Ovary (tissue), 9 donors: ENCODE data around the gene MCM3AP. TPM values are rescaled to one million over a fixed set of nuclear protein-coding genes. Genes with fewer than 3 reads are reported as not detected.
A peak's percentile ranks its signal among the peaks of the same experiment; 100 is the strongest.

Source experiments
- DNase-seq, 5 donors: peaks; one replicate each; pipeline ENCODE4 v3.0.0-alpha.2; 2019 to 2020
- H3K27ac ChIP-seq, 2 donors: fragments of 200-600 bp; one replicate each; pipeline versions ENCODE4 v1.5.1 to v1.8.0; 2019 to 2022
- H3K27me3 ChIP-seq: fragments of 200-600 bp; one replicate; pipeline ENCODE4 v1.8.0; 2022
- H3K36me3 ChIP-seq: fragments of 200-600 bp; sonication (generic); one replicate; pipeline ENCODE4 v1.5.1; 2019
- H3K4me1 ChIP-seq: one replicate; pipeline ENCODE4 v1.8.1; 2013; ENCODE audit warnings: mild to moderate bottlenecking, moderate library complexity; ENCODE audit not compliant: insufficient read depth
- H3K4me3 ChIP-seq: fragments of 200-600 bp; sonication (generic); one replicate; pipeline ENCODE4 v1.5.1; 2017
- H3K9me3 ChIP-seq, 2 donors: fragments of 200-600 bp in 1 of 2; sonication (generic) in 1 of 2; one replicate each; pipeline versions ENCODE4 v1.5.1 to v1.8.1; 2013 to 2019; ENCODE audit warnings: mild to moderate bottlenecking in 1 of 2, moderate library complexity in 1 of 2
- EP300 ChIP-seq: sonication (generic); formaldehyde crosslinking; IDR thresholded peaks from one replicate; pipeline ENCODE4 v1.6.1; 2017; ENCODE audit warnings: antibody characterized with exemption
- POLR2A ChIP-seq: fragments of 450-650 bp; IDR thresholded peaks from one replicate; pipeline ENCODE4 v1.6.1; 2017; ENCODE audit warnings: antibody characterized with exemption, mild to moderate bottlenecking, moderate library complexity
- WGBS, 3 donors: extraction: QIAGEN DNeasy Blood & Tissue Kit in 1 of 3; methylation state at CpG; one replicate each; pipeline versions ENCODE4 v1.1.5 to v1.1.7; 2013 to 2017; 5-methylcytosine and 5-hydroxymethylcytosine counted together
- intact Hi-C, 4 donors: fragments of 100-400 bp; cut with DNase I; formaldehyde crosslinking; loops; one replicate each; pipeline versions ENCODE4 v1.11.0 to v1.15.1; 2022 to 2023
- polyA plus RNA-seq, 2 donors: library from polyadenylated mRNA; stranded (reverse); fragments of 200-250 nt in 1 of 2; fragments of 350-450 nt in 1 of 2; fragmentation: Illumina TruSeq in 1 of 2; extraction: RNeasy Lipid Tissue Mini Kit (QIAGEN cat#74804) in 1 of 2; gene quantifications; one replicate each; pipeline ENCODE4 v1.2.3, GENCODE V29; 2013 to 2014
- total RNA-seq, 7 donors: library from RNA; depleted of rRNA in 2 of 7; stranded (reverse); fragments of >200 nt in 2 of 7; fragmentation: NEBNext Ultra II Directional in 3 of 7; extraction: Animal tissue kit (Norgen Biotek cat#: 25700) in 3 of 7; gene quantifications; one replicate each; pipeline versions ENCODE4 v1.1.0 to v1.2.4, GENCODE V29; 2016 to 2023
- TF ChIP-seq, protein P1 (sequence below), 3 donors: fragments of 450-650 bp in 2 of 3; fragments of 200-600 bp in 1 of 3; IDR thresholded peaks; one replicate each; pipeline versions ENCODE4 v1.5.1 to v1.8.0; 2016 to 2022; ENCODE audit warnings: antibody characterized with exemption in 3 of 3, mild to moderate bottlenecking in 1 of 3
- donor health status: DM: no; HTN: no; CAD: no; lungs with moderate emphysema.
- donor health status: DM: no; HTN: no; CAD: no.
- donor health status: Bipolar disorder and iron deficiency.
- donor health status: DM: yes; HTN: yes; CAD: no.
- donor health status: DM: no; HTN: no; CAD: no.
- donor health status: DM: yes; HTN: yes; CAD: no.

MCM3AP gene
- total and polyA plus RNA-seq, 9 donors, result 35.9 to 89.3 (median 70.3) TPM

DNA sequence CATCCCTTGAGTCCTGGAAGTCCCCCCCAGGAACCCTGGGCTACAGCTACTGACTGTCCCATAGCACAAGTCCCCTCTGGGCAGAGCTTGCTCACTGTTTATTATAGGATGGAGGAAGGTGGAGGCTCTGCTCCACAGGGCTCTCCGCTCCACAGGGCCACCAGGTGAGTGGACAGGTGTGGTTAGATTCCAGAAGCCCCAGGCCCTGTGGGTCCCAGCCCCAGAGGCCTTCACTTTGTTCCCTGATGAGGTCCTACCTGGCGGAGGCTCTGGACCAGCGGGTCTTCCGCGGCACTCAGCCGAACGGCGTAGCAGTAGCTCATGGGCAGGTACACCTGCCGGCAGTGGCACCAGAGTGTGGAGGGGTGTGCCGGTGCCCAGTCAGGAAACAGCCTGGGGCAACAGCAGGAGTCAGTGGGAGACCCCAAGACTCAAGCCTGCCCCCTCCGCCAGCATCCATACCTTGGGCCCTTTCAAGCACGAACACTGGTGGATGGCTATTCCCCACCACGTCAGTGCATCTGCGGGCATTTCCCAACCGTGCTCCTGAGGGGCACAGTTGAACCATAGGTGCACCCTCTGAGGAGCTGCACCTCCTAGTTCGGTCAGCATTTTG lies 69.2 kb downstream of the MCM3AP start:
- 90 to 94% (median 92%) methylated on average over 16 of the region's 16 CpGs for WGBS, 3 donors
- DNase-seq, result peak in 2 of 5 donors; percentile 17 to 29
- no peaks in the 10 kb centered on the region for H3K27me3 ChIP-seq
- no peak overlapping the region for H3K4me3 ChIP-seq
- no peak for TF ChIP-seq POLR2A
- no peak for TF ChIP-seq EP300
- TF ChIP-seq, protein P1, sequence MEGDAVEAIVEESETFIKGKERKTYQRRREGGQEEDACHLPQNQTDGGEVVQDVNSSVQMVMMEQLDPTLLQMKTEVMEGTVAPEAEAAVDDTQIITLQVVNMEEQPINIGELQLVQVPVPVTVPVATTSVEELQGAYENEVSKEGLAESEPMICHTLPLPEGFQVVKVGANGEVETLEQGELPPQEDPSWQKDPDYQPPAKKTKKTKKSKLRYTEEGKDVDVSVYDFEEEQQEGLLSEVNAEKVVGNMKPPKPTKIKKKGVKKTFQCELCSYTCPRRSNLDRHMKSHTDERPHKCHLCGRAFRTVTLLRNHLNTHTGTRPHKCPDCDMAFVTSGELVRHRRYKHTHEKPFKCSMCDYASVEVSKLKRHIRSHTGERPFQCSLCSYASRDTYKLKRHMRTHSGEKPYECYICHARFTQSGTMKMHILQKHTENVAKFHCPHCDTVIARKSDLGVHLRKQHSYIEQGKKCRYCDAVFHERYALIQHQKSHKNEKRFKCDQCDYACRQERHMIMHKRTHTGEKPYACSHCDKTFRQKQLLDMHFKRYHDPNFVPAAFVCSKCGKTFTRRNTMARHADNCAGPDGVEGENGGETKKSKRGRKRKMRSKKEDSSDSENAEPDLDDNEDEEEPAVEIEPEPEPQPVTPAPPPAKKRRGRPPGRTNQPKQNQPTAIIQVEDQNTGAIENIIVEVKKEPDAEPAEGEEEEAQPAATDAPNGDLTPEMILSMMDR (IDR thresholded peaks at IDR 0.05), result no peak
- no peak overlapping the region for H3K27ac ChIP-seq
- no peaks in the 10 kb centered on the region for H3K36me3 ChIP-seq
- no peaks in the 10 kb centered on the region for H3K9me3 ChIP-seq
- intact Hi-C loops, result loop anchor here in 1 of 4 donors (5.0 kb wide), 1 partner anchor 74 kb away; no protein-coding TSS in a partner anchor
- no peaks in the 10 kb centered on the region for H3K4me1 ChIP-seq

DNA sequence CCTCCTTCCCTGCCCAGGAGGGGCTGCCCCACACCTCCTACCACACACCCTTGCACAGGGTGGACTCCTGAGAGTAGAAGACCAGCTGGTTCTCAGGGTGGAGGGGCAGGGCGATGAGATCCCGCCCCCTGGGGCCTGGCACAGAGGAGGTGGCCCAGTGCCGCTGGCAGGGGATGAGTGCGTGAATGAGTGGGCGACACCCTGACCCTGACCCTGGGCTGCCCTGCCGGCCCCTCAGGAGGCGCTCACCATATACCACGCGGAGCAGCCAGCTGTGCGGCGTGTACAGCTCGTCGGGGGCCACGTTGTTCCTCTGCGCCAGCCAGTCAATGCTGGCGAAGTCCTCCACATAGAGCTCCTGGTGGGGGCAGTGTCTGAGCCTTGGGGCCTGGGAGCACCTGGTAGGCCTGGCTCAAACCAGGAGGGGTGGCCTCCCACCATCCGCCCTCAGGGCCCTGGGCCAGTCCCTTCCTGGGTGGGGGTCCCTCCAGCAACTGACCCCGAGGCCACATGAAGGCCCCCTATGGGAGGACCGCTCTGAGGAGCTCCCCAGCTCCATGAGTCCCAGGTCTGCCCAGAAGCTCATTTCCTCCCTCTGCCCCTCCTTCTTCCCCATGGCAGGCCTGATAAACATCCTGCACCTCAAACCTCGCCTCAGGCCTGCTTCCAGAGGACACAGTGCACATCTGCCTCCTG lies 69.8 kb downstream of the MCM3AP start:
- WGBS, 3 donors, result 78 to 85% (median 85%) methylated on average over 19 to 20 of the region's 20 CpGs
- intact Hi-C loops, result loop anchor here in 1 of 4 donors (5.0 kb wide), 1 partner anchor 73 kb away; no protein-coding TSS in a partner anchor
- DNase-seq, result peak in 2 of 5 donors; percentile 22 to 30
- no peak overlapping the region for H3K4me3 ChIP-seq
- no peaks in the 10 kb centered on the region for H3K4me1 ChIP-seq
- no peaks in the 10 kb centered on the region for H3K9me3 ChIP-seq
- no peak overlapping the region for H3K27ac ChIP-seq
- no peaks in the 10 kb centered on the region for H3K36me3 ChIP-seq
- no peaks in the 10 kb centered on the region for H3K27me3 ChIP-seq
- TF ChIP-seq POLR2A (no peak), EP300 (no peak)
- TF ChIP-seq, protein P1 (IDR thresholded peaks at IDR 0.05), result no peak

DNA sequence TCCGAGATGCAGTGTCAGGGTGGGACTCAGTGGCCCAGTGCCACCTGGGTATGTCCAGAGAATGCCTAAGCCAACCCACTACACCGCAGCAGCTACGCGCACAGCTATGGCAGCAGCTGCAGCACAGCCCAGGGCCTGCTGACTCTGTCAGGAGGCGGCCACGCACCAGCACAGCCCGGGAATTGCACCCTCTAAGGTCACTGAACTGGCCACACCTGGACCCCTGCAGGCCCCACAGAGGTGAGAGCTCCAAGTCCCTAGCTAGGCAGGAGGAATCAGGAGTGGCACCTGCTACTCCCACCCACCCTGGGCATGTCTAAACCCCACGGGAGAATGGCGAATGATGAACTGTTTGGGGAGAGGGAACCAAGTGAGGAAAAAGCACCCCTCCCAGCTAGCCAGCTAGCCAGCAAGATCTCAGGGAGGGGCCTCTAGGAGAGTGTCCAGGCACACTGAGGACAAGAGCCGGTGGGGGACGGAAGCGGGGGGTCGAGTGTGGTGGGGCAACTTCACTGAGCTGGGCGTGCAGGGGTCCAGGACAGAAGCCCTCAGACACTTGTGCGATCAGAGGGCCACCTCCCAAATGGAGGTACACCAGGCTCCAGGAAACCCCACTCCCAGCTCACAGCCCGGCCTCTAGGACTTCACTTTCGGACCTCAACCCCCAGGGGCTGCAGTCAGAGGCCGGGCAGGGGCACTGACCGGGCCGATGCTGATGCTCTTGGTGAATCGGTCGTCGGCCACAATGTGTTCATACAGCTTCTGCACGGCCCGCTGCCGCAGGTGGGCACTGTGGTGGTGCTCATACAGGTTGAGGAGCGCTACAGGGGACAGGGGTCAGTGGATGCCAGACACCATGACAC lies 70.7 kb downstream of the MCM3AP start:
- WGBS, 3 donors, result 89 to 92% (median 92%) methylated on average over 27 of the region's 27 CpGs
- DNase-seq, result peak in 4 of 5 donors; percentile 9 to 29 (median 16)
- H3K27me3 ChIP-seq, result no peaks in the 10 kb centered on the region
- TF ChIP-seq EP300, result no peak
- no peak for TF ChIP-seq POLR2A
- TF ChIP-seq, protein P1 (IDR thresholded peaks at IDR 0.05), result no peak
- no peaks in the 10 kb centered on the region for H3K9me3 ChIP-seq
- no peaks in the 10 kb centered on the region for H3K4me1 ChIP-seq
- no peak overlapping the region for H3K27ac ChIP-seq
- intact Hi-C loops, result loop anchor here in 1 of 4 donors (5.0 kb wide), 1 partner anchor 72 kb away; no protein-coding TSS in a partner anchor
- no peak overlapping the region for H3K4me3 ChIP-seq
- H3K36me3 ChIP-seq, result no peaks in the 10 kb centered on the region

DNA sequence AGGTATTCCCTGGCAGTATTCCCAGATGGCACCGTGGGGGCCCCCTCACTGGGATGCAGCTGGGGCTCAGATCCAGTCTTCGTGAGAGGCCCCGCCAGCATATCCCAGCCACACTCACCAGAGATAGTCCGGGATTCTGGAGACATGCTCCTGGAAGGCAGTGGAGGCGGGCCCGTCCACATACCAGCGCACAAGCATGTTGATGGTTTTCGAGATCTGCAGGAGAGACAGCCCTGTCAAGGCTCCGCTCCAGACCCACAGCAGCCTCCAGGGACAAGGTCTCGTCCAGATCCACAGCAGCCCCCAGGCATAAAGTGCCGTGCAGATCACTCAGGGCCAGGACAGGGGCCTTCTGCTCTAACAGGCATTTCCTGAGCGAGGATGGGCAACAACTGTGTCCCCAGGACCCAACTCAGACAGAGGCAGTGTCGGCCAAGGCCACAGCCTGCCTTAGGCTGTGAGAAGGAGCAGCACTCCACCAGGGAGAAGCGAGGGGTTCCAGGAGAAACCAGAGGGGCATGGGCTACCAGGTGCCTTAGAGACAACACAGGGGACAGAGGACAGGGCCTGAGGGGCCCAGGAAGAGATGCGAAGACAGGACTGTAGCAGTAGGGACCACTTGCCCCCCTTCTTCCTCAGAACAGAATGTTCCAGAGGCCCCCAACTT lies 71.7 kb downstream of the MCM3AP start:
- peak in 2 of 5 donors; percentile 13 to 31 for DNase-seq
- 85 to 89% (median 85%) methylated on average over 15 of the region's 15 CpGs for WGBS, 3 donors

More for the DNA sequence above, 71.7 kb downstream of the MCM3AP start:
- intact Hi-C loops, result no loop called here
- Histone ChIP-seq H3K27me3 (no peaks in the 10 kb centered on the region), H3K9me3 (no peaks in the 10 kb centered on the region), H3K4me1 (no peaks in the 10 kb centered on the region), H3K4me3 (no peak overlapping the region), H3K36me3 (no peaks in the 10 kb centered on the region), H3K27ac (no peak overlapping the region)
- TF ChIP-seq, protein P1 (IDR thresholded peaks at IDR 0.05), result no peak
- no peak for TF ChIP-seq EP300
- TF ChIP-seq POLR2A, result no peak
